ENCODE measurements around the gene FGF5.

- TF ChIP-seq CTCF (IDR thresholded peaks at IDR 0.05) (no peak), EZH2 (IDR thresholded peaks at IDR 0.05) (no peak)
Measured at GRCh38 chr4:80324171-80324570, 57.7 kb downstream of the FGF5 start.

Data from neural progenitor cell (in vitro differentiated cells).